GM18951 (cell line): ENCODE data around the gene PDPR.
"Not testable (repeated sequence)": the region's sequence is repeated elsewhere in the genome, so short reads cannot be mapped to it uniquely, and the experiment has no call there.

Experiments
- POLR2A ChIP-seq: IDR thresholded peaks from 4 replicates; pipeline ENCODE4 v1.6.1; 2011; ENCODE audit warnings: mild to moderate bottlenecking; ENCODE audit not compliant: insufficient read length, insufficient read depth; ENCODE audit errors: extremely low read depth
- in situ Hi-C: fragments of 300-500 bp; cut with MboI; formaldehyde crosslinking; loops from one replicate; pipeline ENCODE4 v1.12.0; 2022; ENCODE audit warnings: low sequenced_read_pairs, mixed read lengths, inconsistent platforms; ENCODE audit not compliant: unreplicated experiment

Gene PDPR

GRCh38 chr16:70113982-70114826 is at the start of gene PDPR:
Gene PDPR (plus strand): TSS chr16:70114332. CDS start chr16:70120493, 6,161 bp downstream.
- TF ChIP-seq POLR2A: peak; percentile 50
- in situ Hi-C loops: not testable (repeated sequence)

DNA sequence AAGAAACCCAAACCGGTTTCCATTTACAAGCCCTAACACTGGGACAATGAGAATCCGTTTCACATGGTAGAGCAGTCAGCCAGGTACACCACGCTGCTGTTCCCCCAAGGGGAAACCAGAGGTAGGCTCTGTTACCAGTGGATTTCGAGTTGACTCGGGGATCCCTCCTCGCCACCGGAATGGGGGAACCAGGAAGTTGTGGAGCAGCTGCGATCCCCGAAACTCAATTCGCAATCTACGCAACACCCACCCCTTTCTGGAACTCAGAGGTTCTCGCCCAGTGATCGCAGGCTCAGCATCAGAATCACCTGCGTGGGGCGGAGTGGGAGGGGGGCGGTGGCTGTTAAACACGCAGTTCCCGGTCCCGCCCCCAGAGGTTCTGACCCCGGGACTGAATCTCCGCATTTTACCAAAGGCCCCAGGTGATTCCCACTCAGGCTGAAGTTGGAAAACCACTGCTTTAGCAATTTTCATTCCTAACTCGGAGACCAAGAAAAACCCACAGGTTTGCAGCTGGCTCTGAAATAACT is 49.2 kb upstream of the PDPR start:
- in situ Hi-C loops: not testable (repeated sequence)

GRCh38 chr16:70065376-70065745 is 48.8 kb upstream of the PDPR start:
- in situ Hi-C loops: not testable (repeated sequence)

- TF ChIP-seq POLR2A: peak; percentile 49
- in situ Hi-C loops: not testable (repeated sequence)
Measured at GRCh38 chr16:70065746-70066658, 48.1 kb upstream of the PDPR start.

- in situ Hi-C loops: not testable (repeated sequence)
Measured at GRCh38 chr16:70066751-70067150, 47.4 kb upstream of the PDPR start.

DNA sequence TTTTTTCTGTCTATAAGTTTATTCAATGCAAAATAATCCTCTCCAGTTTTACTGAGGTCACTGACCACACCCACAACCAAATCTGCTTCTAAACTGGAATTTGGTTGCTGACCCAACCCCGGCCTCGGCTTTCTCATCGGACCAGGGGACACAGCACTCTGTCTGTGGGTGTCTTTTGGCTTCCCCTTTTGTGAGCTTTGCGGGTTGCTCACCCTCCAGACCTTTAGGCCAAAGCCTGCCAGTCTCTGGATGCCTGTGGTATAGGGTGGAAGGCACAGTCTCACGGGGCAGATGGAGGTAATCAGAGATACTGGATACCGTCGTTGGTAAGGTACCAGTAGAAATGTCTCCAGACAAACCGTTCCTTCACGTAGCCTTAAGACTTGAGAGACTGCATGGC is 35.1 kb upstream of the PDPR start:
- in situ Hi-C loops: not testable (repeated sequence)

GRCh38 chr16:70081219-70081618 is 32.9 kb upstream of the PDPR start:
- in situ Hi-C loops: not testable (repeated sequence)

GRCh38 chr16:70083931-70084330 is 30.2 kb upstream of the PDPR start:
- in situ Hi-C loops: not testable (repeated sequence)

- in situ Hi-C loops: not testable (repeated sequence)
Measured at GRCh38 chr16:70088160-70088559, 26.0 kb upstream of the PDPR start.

DNA sequence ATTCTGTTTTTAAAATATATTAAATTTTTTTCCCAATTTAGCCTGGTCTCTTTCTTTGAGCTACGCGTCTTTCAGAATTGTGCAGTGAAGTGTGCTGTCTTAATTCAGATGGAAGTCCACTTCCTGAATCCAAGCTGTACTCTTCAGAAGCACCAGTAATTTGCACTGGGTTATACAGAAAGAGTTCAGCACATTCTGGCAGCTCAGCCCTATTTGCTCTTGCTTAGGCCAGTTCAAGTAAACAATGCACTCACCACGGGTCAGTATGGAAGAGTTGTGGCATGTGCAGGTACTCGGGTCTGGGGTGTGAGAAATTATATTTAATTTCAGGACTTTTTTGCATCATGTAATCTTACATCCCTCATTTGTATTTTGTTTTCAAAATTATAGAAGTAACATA is 25.3 kb upstream of the PDPR start:
- in situ Hi-C loops: not testable (repeated sequence)

- in situ Hi-C loops: not testable (repeated sequence)
Measured at GRCh38 chr16:70089289-70089688, 24.8 kb upstream of the PDPR start.

DNA sequence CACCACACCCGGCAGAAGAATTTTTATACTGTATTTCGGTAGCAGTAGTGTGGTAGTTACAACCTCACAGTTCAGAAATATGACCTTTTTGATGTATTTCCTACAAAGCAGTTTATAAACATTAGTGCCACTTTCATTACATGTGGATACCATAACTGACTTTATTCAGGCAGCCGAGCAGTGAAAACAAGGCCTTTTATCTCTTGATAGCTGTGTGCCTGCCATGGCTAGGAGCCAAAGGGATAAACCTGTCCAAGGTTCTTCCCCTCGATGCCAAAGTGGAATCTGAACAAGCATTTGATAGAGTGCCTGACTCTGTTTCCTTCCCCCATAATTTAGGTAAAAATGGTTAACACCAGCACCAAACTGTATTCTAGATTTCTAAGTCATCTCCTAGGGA is 23.0 kb upstream of the PDPR start:
- in situ Hi-C loops: not testable (repeated sequence)

DNA sequence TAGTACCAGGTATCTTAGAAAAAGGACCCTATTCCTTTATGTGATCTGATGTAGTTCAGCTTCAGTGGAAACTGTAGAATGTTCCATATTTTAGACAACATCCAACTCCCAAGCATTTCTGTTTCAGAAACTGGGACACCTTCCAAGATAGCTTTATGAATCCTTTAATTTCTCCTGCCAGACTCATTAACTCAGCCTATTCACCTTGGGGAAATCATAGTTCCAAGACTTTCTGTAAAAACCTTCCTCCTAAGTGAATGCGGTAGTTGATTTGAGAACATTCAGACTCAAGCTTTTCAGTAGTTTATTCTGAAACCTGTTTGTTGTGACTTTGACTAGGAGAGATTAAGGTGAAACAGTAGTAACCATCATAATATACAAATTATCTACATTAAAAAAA is 20.0 kb upstream of the PDPR start:
- in situ Hi-C loops: not testable (repeated sequence)

DNA sequence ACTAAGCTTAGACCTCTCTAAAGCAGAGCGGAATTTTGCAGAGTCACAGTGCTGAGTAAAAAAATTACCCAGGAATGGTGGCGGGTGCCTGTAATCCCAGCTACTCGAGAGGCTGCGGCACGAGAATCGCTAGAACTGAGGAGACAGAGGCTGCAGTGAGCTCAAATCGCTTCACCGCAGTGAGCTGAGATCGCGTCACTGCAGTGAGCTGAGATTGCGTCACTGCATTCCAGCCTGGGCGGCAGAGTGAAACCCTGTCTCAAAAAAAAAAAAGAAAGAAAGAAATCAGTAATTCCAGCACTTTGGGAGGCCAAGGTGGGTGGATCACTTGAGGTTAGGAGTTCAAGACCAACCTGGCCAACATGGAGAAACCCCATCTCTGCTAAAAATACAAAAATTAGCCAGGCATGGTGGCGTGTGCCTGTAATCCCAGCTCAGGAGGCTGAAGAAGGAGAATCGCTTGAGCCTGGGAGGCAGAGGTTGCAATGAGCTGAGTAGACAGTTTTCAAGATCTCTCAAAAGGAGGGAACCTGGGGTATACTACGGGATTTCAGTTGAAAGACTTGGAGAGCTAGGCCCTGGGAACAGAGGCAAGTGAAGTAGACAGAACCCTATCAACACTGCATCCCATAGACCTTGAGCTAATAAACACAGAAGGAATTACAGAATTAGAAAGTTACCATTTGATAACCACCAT is 4.4 kb upstream of the PDPR start:
- in situ Hi-C loops: not testable (repeated sequence)

DNA sequence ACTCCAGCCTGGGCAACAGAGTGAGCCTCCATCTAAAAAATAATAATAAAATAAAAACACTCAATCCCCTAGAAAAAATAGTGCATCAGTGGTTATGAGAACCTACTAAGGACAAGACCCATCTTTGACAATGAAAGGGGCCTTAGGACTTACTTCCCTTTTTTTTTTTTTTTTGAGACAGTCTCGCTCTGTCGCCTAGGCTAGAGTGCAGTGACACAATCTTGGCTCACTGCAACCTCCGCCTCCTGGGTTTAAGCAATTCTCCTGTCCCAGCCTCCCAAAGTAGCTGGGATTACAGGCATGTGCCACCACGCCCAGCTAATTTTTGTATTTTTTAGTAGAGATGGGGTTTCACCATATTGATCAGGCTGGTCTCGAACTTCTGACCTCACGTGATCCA is 2.0 kb upstream of the PDPR start:
- in situ Hi-C loops: not testable (repeated sequence)

- in situ Hi-C loops: not testable (repeated sequence)
Measured at GRCh38 chr16:70113599-70113981, 542 bp upstream of the PDPR start.

GRCh38 chr16:70118354-70118753 is 4.2 kb downstream of the PDPR start:
- in situ Hi-C loops: not testable (repeated sequence)

DNA sequence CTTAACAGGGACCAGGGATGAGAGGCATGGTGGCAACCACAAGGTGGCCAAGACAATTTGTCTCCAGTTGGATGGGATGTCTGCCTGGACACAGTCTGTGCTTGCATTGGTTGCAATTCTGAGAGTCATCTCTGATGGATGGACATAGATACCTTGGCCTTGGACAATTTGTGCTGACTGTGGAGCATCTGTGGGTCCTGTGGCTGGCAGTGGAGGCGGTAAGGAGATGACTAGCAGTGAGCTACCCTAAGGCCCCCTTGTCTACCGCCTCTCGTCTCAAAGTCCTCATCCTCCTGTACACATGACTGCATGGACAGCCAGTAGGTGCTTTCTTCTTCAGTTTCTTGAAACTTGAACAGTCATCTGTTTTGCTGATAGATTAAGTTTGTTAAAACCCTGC is 4.6 kb downstream of the PDPR start:
- in situ Hi-C loops: not testable (repeated sequence)

DNA sequence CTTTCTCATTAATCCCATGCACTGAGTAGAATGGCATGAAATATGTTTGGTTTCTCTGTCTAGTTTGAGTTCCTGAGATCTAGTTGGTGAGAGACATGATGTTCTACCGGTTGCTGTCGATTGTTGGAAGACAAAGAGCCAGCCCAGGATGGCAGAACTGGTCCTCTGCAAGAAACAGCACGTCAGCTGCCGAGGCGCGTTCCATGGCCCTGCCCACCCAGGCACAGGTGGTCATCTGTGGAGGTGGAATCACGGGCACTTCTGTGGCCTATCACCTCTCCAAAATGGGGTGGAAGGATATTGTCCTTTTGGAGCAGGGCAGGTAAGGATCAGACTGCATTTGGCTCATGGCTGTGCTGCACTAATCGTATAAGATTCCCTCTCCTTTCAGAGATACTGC is 6.3 kb downstream of the PDPR start:
- in situ Hi-C loops: not testable (repeated sequence)

- in situ Hi-C loops: not testable (repeated sequence)
Measured at GRCh38 chr16:70123822-70124221, 9.7 kb downstream of the PDPR start.
